ENCODE results near the gene EXOSC2. TPM values are rescaled to one million over a fixed set of nuclear protein-coding genes. Genes with fewer than 3 reads are reported as not detected.

Gene EXOSC2, protein sequence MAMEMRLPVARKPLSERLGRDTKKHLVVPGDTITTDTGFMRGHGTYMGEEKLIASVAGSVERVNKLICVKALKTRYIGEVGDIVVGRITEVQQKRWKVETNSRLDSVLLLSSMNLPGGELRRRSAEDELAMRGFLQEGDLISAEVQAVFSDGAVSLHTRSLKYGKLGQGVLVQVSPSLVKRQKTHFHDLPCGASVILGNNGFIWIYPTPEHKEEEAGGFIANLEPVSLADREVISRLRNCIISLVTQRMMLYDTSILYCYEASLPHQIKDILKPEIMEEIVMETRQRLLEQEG
- total RNA-seq = 109 and 110 TPM in 2 replicates

DNA sequence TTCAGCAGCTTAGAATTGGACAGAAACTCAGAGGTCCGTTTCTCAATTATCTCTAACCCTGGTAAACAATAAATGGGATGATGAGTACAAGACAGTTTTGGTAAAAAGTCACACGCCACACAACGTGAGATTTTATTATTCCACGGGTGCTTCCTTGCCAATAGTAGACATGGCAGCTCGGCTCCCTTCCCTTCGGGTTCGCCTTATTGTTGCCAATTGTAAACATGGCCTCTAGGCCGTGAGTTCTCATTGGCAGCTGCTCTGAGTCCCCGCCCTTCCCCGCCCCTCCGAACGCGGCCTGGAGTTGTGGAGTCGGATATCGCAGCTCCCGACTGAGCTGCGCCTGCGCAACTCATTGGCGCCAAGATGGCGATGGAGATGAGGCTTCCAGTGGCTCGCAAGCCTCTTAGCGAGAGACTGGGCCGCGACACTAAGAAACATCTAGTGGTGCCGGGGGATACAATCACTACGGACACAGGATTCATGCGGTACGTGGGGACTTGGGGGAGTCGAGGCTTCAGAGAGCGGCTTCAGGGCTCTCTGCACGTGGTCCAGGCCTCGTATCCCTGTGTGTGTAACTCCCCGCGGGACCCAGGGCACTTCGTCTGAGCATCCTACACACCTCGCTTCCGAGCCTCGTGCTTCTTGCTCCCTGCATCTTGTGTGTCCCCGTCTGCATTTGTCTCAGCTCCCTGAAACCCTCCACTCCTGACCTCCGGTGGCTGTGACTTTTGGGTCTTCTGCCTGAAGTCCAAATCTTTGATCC lies at the start of gene EXOSC2:
EXOSC2 (plus strand) TSS at position 355 of the 766 bp plus-strand sequence; CDS start at position 367, 12 bp downstream.
- Mint-ChIP-seq H3K27ac (peak within 1 kb of the TSS; percentile 93), H3K4me3 (peak within 1 kb of the TSS; percentile 89), H3K36me3 (ENCODE audit: low read depth) (peaks cover 34% of the 10 kb centered on the region), H3K9me3 (no peaks in the 10 kb centered on the region), H3K27me3 (no peaks in the 10 kb centered on the region), H3K4me1 (peaks cover 37% of the 10 kb centered on the region)
- intact Hi-C loops (cut with micrococcal nuclease) = loop anchor here (1.0 to 10.0 kb wide), 4 partner anchors 11 to 431 kb away; partner anchors contain the start of genes FUBP3 and NUP214
- DNase-seq = peak; percentile 97

DNA sequence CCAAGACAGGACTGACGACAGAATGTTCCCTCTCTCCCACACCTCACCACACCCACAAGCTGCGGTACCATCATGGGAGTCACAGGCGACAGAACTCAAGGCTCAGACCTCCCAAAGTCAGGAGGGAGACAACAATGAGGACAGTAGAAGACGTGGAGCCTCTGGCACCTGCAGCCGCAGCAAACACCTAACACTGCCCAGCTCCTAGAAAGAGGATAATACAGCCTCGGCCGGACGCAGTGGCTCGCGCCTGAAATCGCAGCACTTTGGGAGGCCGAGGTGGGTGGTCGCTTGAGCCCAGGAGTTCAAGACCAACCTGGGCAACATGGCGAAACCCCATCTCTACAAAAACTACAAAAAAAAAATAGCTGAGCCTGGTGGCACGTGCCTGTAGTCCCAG lies 42.4 kb upstream of the EXOSC2 start:
- DNase-seq = no peak
- no peaks in the 10 kb centered on the region for H3K9me3 Mint-ChIP-seq
- H3K36me3 Mint-ChIP-seq (ENCODE audit: low read depth) = no peaks in the 10 kb centered on the region
- H3K4me1 Mint-ChIP-seq = no peaks in the 10 kb centered on the region
- intact Hi-C loops (cut with micrococcal nuclease) = no loop called here
- H3K27me3 Mint-ChIP-seq = peaks cover 13% of the 10 kb centered on the region
- no peak overlapping the region for H3K4me3 Mint-ChIP-seq
- H3K27ac Mint-ChIP-seq = no peak overlapping the region

DNA sequence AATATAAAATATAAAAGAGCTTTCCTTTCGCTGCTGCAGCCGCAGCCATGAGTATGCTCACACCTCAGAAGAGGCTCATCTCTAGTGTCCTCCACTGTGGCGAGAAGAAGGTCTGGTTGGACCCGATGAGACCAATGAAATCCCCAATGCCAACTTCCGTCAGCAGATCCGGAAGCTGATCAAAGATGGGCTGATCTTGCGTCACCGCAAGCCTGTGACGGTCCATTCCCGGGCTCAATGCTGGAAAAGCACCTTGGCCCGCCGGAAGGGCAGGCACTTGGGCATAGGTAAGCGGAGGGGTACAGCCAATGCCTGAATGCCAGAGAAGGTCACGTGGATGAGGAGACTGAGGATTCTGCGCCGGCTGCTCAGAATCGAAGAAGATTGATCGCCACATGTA lies 41.8 kb upstream of the EXOSC2 start:
- Mint-ChIP-seq H3K4me3 (no peak overlapping the region), H3K27me3 (peaks cover 16% of the 10 kb centered on the region), H3K9me3 (no peaks in the 10 kb centered on the region), H3K4me1 (no peaks in the 10 kb centered on the region), H3K27ac (no peak overlapping the region), H3K36me3 (ENCODE audit: low read depth) (no peaks in the 10 kb centered on the region)
- no peak for DNase-seq
- intact Hi-C loops (cut with micrococcal nuclease) = no loop called here

DNA sequence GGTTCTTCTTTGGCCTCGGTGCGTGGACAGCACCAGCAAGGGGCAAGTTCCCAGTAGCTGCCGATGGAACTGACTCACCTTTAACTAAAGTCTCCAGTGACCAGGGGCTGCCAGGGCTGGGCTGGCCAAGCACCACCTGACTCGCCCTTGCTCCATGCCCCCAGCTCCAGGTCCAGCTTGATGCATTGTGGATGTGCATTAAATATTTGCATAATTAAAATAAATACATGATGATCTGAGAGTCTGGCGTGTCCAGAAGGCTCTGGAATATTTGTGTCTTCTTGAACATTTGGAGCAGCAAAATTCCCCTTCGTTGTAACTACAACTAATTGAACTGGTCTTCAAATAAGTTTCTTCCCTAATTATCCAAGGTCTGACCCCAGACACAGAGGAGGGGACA lies 38.7 kb upstream of the EXOSC2 start:
- Mint-ChIP-seq H3K4me3 (no peak overlapping the region), H3K36me3 (ENCODE audit: low read depth) (no peaks in the 10 kb centered on the region), H3K27me3 (peaks cover 38% of the 10 kb centered on the region), H3K9me3 (no peaks in the 10 kb centered on the region), H3K27ac (no peak overlapping the region), H3K4me1 (no peaks in the 10 kb centered on the region)
- intact Hi-C loops (cut with micrococcal nuclease) = no loop called here
- DNase-seq = no peak

DNA sequence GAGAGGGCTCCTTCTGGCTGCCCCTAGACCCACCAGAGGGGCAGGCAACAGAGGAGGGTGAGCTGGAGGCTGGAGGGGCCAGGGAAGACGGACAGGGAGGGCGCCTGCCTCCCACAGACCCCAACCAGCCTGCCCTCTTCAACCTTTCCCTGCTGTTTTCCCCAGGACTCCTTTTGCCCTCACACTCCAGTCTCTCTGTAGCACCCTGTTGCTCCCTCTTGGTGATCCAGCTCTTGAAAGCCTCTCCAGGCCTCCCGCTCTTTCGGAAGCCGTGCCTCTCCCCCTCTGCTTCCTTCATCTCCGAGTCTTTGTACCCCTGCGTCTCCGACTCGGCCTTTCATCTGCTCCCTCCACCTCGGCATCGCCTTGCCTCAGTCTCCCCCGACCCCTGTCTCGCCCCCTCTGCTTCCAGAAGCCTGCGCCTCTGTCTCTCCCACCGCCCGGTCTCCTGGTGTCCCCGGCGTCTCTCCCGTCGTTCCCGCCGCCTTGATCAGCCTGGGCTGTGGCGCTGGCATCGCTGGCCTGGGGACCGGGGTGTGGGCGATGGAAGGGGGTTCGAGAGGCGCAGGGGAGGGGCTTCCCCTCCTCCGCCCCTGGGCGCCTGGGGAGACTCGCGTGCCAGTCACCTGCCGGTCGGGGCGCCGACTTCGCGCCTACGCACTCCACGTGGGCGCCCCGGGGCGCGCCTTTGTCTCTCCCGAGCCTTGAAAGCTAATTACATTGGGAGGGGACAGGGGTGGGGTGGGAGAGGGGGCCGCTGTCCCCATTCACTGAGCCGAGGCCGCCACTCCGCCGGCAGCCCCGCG lies 34.5 kb upstream of the EXOSC2 start:
- no peak for DNase-seq
- peaks cover 5% of the 10 kb centered on the region for H3K4me1 Mint-ChIP-seq
- no peaks in the 10 kb centered on the region for H3K36me3 Mint-ChIP-seq (ENCODE audit: low read depth)
- intact Hi-C loops (cut with micrococcal nuclease) = no loop called here
- no peak overlapping the region for H3K4me3 Mint-ChIP-seq
- no peaks in the 10 kb centered on the region for H3K9me3 Mint-ChIP-seq
- peaks cover 59% of the 10 kb centered on the region for H3K27me3 Mint-ChIP-seq
- no peak overlapping the region for H3K27ac Mint-ChIP-seq

DNA sequence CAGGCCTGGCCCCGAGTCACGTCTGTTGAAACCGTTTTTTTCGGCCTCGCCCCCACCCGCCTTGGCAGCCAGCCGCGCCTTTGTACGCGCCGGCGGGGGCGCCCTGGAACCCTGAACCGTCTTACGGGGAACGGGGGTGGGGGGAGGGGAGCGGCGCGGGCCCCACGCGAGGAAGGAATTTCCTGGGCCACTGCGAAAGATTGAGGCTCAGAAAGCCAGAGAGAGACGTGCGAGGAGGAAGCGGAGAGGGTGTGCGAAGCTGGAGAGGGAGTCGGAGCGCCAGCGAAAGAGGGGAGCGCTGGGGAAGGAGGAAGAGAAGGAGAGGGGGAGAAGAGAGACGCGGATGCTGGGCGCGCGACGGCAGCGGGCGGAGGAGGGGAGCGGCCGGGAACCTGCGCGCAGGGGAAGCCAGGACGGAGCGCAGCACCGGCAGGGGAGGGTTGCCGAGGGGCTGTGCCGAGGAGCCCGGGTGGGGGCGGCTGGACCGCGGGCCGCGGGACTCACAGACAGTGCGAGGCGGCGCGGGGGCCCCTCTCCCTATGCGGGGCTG lies 33.8 kb upstream of the EXOSC2 start:
- H3K9me3 Mint-ChIP-seq = no peaks in the 10 kb centered on the region
- H3K36me3 Mint-ChIP-seq (ENCODE audit: low read depth) = no peaks in the 10 kb centered on the region
- intact Hi-C loops (cut with micrococcal nuclease) = no loop called here
- H3K27ac Mint-ChIP-seq = peak overlapping the region; percentile 67
- DNase-seq = no peak
- H3K27me3 Mint-ChIP-seq = peaks cover 61% of the 10 kb centered on the region
- peaks cover 7% of the 10 kb centered on the region for H3K4me1 Mint-ChIP-seq
- no peak overlapping the region for H3K4me3 Mint-ChIP-seq

DNA sequence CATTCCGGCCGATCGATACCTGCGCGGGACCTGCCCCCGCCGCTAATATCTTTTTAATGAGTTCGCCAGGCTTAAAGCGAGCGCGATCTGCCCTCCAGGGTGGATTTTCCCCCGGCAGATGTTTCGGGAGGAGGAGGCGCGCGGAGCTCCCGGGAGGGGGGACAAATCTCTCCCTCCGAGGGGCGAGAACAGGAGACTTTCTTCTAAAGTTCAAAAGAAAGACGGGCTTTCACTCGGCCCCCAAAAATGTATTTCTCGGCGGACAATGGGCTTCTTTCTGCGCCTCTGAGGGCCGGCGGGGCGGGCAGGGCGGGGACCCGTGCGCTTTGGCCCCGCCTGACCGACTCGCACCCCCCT lies 33.3 kb upstream of the EXOSC2 start:
- H3K4me3 Mint-ChIP-seq = no peak overlapping the region
- peaks cover 7% of the 10 kb centered on the region for H3K4me1 Mint-ChIP-seq
- H3K27ac Mint-ChIP-seq = no peak overlapping the region
- H3K9me3 Mint-ChIP-seq = no peaks in the 10 kb centered on the region
- H3K27me3 Mint-ChIP-seq = peaks cover 59% of the 10 kb centered on the region
- intact Hi-C loops (cut with micrococcal nuclease) = no loop called here
- H3K36me3 Mint-ChIP-seq (ENCODE audit: low read depth) = peaks cover under 1% of the 10 kb centered on the region
- no peak for DNase-seq

DNA sequence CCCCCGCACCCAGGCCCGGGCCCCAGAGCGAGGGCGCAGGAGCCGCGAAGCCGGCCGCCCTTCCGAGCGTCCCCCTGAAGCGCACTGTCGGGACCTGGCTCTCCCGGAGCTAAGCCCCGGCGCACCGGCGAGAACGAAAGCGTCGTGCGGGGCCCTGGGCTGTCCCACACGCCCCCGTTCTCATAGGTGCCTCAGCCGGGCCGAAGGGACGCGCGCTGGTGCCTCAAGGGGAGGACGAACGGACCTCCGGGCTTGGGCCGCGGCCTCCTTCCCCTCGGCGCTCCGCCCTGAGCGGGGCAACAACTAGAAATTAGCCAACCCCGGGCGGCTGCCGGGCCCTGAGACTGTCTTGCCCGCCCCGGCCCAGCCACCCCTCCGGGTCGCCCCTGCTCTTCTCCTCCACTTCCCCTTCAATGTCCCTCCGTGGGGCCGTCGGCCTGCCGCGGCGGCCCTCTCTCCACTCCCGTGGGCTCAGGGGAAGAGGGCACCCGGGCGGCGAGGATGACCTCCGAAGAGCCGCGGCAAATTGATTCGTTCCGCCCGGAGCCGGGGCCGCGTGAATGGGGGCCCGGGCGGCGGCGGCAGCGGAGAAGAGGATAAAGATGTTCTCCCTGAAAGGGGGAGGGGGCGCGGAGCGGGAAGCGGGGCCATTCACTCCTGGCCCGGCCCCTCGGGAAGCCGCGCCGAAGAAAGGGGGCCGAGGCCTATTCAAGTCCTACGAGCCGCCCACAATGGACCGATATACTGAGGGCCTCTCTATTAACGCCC lies 32.7 kb upstream of the EXOSC2 start:
- DNase-seq = no peak
- Mint-ChIP-seq H3K4me3 (no peak overlapping the region), H3K9me3 (no peaks in the 10 kb centered on the region), H3K27me3 (peaks cover 58% of the 10 kb centered on the region), H3K36me3 (ENCODE audit: low read depth) (peaks cover 3% of the 10 kb centered on the region), H3K27ac (no peak overlapping the region), H3K4me1 (peaks cover 10% of the 10 kb centered on the region)
- intact Hi-C loops (cut with micrococcal nuclease) = no loop called here

DNA sequence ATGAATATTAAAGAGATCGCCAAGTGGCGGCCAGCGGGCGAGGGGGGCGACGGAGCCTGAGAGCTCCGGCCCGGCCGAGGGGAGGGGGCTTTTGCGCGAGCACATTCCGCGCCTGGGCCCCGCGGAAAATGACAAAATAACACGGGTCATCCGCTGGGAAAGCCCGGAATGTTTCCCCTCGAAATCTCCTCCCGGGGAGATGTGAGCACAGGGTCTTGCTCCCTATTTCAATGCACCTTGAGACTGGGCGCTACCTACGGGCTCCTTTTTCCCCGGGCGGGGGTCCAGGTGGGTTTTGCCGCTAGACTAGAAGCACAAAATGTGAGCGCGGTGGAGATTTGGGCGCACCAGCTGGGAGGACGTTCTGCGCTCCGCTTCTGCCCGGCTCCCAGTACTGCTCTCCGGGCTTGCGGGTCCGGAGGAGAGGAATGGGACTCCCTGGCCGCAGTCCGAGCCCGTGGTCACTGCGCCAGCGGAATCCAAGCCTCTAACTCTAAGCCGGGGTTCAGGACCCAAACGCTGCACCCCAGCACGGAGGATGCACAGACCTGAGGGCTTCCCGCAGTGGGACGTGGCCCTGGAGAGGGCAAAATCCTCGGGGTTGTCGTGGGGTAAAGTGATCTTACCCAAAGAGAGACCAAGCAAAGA lies 32.0 kb upstream of the EXOSC2 start:
- Mint-ChIP-seq H3K4me3 (no peak overlapping the region), H3K9me3 (no peaks in the 10 kb centered on the region), H3K36me3 (ENCODE audit: low read depth) (peaks cover 3% of the 10 kb centered on the region), H3K27ac (no peak overlapping the region), H3K4me1 (peaks cover 10% of the 10 kb centered on the region), H3K27me3 (peaks cover 59% of the 10 kb centered on the region)
- intact Hi-C loops (cut with micrococcal nuclease) = no loop called here
- DNase-seq = no peak

DNA sequence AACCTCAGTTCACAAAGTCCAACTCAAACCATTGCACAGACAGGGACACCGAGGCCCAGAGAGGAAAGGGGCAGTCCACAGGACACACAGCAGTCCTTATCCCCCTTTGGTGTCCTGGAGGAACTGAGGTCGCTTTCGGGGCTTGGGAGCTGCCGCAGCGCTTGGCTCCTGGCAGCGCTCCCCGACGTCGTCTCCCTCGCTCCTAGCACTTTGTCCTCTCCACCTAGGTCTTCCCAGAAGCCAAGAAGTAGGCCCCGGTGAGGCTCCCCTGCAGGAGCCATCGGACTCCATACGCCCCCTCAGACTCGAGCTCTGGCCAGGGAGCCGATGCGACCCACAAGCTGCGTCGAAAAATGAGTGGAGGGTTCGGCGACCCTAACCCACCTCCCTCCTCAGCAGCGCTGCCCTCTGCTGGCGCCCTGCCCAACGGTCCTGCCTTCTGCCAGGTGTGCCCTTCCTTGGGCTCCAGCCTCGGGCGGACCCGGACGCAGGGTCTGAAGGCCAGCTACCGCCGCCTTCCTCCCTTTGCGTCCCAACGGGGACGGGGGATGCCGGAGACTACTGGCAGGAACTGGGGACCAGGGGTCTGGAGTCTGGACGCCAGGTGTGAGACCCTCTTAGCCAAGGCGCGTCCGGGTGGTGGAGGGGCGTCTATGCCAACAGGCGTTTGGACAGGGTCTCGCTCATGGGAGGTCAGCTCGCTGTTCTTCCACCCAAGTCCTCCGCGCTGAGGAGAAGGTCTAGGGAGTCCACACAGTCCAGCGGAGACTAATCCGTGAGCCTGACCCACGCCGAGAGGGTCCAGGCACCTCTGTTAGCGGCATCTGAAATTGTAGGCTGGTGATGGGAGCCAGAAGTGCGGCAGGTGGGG lies 31.2 kb upstream of the EXOSC2 start:
- Mint-ChIP-seq H3K4me3 (peak overlapping the region; percentile 40), H3K27ac (no peak overlapping the region), H3K27me3 (peaks cover 58% of the 10 kb centered on the region), H3K36me3 (ENCODE audit: low read depth) (peaks cover 3% of the 10 kb centered on the region), H3K9me3 (no peaks in the 10 kb centered on the region), H3K4me1 (peaks cover 10% of the 10 kb centered on the region)
- intact Hi-C loops (cut with micrococcal nuclease) = no loop called here
- DNase-seq = no peak

DNA sequence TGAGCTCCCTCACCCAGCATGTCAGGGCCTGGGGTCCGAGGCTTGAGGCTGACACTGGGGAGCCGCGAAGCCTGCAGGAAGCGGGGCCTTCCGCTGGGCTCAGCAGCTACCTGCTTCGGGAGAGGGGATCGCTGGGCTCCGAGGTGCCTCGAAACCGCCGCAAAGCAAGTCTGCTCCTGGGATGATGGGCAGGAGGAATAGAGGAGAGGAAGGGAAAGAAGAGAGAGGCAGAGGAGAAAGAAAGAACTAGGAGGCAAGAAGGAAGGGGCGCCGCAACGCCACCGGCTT lies 30.7 kb upstream of the EXOSC2 start:
- H3K27ac Mint-ChIP-seq = no peak overlapping the region
- peaks cover 59% of the 10 kb centered on the region for H3K27me3 Mint-ChIP-seq
- H3K4me3 Mint-ChIP-seq = peak overlapping the region; percentile 40
- peaks cover 3% of the 10 kb centered on the region for H3K36me3 Mint-ChIP-seq (ENCODE audit: low read depth)
- peaks cover 10% of the 10 kb centered on the region for H3K4me1 Mint-ChIP-seq
- H3K9me3 Mint-ChIP-seq = no peaks in the 10 kb centered on the region
- intact Hi-C loops (cut with micrococcal nuclease) = no loop called here
- DNase-seq = no peak

DNA sequence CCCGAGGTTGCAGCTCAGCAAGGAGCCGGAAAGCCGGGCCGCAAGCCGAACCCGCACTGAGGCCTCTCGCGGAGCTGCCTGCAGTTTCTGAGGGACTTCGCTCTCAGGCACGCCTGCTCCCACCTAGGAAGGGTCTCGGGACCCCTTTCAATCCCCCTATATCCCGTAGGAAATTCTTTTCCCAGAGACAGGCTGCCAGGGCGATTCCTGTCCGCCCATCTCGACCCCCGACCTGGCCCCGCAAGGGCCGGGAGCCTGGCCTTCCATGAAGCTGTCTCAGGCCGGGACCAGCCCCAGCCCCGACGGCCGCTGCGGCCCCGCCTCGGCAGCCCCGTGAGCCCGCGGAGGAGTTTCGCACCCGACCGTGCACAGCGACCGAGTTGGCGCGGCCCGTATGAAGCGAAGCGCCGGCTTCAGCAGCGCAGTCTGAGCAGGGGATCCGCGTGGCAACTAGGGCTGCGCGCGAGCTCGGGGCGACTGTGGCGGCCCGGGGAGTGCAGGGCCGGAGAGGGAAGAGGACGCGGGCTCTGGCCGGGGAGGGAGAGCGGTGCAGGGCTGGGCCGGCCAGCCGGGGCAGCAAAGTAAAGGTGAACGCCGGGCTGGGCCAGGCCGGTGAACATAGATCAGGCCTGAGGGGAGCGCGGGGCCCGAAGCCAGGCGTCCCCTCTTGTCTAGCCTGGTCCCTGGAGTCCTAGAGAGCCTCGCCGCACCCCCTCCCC lies 30.2 kb upstream of the EXOSC2 start:
- Mint-ChIP-seq H3K4me3 (no peak overlapping the region), H3K4me1 (peaks cover 10% of the 10 kb centered on the region), H3K27ac (no peak overlapping the region), H3K27me3 (peaks cover 59% of the 10 kb centered on the region), H3K9me3 (no peaks in the 10 kb centered on the region), H3K36me3 (ENCODE audit: low read depth) (peaks cover 3% of the 10 kb centered on the region)
- intact Hi-C loops (cut with micrococcal nuclease) = no loop called here
- no peak for DNase-seq
